MCF 10A (cell line): ENCODE data around the gene EXOSC10. TPM values are rescaled to one million over a fixed set of nuclear protein-coding genes. Genes with fewer than 3 reads are reported as not detected.
"Not testable (repeated sequence)": the region's sequence is repeated elsewhere in the genome, so short reads cannot be mapped to it uniquely, and the experiment has no call there.

Experiments used
- BruUV-seq: library from RNA; stranded (reverse); fragments of 400-500 nt; replicated peaks from 2 replicates; lab custom pipeline; 2021; lab: Mats Ljungman, UMichigan
- CTCF ChIA-PET: fragments of 300-600 bp; sonication (Branson Sonifier 250); formaldehyde crosslinking; extraction: SDS; loops from one replicate; lab custom pipeline; 2021; ENCODE audit warnings: antibody characterized with exemption, inconsistent platforms; lab: Yijun Ruan, JAX
- POLR2A ChIA-PET: fragments of 300-600, 350-650 bp; sonication (Branson Sonifier 250); formaldehyde crosslinking; extraction: SDS; loops from one replicate; lab custom pipeline; 2020; ENCODE audit warnings: antibody characterized with exemption, inconsistent platforms; lab: Yijun Ruan, JAX
- DNase-seq: peaks from one replicate; pipeline ENCODE4 v3.0.0-alpha.2; 2018; ENCODE audit not compliant: unreplicated experiment
- H3K27ac Mint-ChIP-seq: one replicate; pipeline ENCODE4 v1.8.0; 2022; ENCODE audit warnings: mild to moderate bottlenecking, low read depth, mixed read lengths; ENCODE audit not compliant: unreplicated experiment
- H3K27me3 Mint-ChIP-seq: one replicate; pipeline ENCODE4 v1.8.0; 2022; ENCODE audit warnings: mixed read lengths; ENCODE audit not compliant: insufficient read depth, unreplicated experiment
- H3K36me3 Mint-ChIP-seq: one replicate; pipeline ENCODE4 v1.8.0; 2022; ENCODE audit warnings: mild to moderate bottlenecking, moderate library complexity, mixed read lengths; ENCODE audit not compliant: insufficient read depth, unreplicated experiment
- H3K4me1 Mint-ChIP-seq: one replicate; pipeline ENCODE4 v1.8.0; 2022; ENCODE audit warnings: mixed read lengths; ENCODE audit not compliant: insufficient read depth, unreplicated experiment
- H3K4me3 Mint-ChIP-seq: one replicate; pipeline ENCODE4 v1.8.0; 2022; ENCODE audit warnings: mild to moderate bottlenecking, moderate library complexity, mixed read lengths; ENCODE audit not compliant: unreplicated experiment
- H3K9me3 Mint-ChIP-seq: one replicate; pipeline ENCODE4 v1.8.0; 2022; ENCODE audit warnings: mixed read lengths; ENCODE audit not compliant: unreplicated experiment
- CTCF ChIP-seq: fragments of 200-600 bp; IDR thresholded peaks from one replicate; pipeline ENCODE4 v1.8.0; 2022; ENCODE audit warnings: antibody characterized with exemption, mild to moderate bottlenecking; ENCODE audit not compliant: unreplicated experiment
- intact Hi-C: fragments of 100-400 bp; cut with micrococcal nuclease; formaldehyde crosslinking; loops from 2 replicates; pipeline ENCODE4 v1.14.1; 2022
- total RNA-seq: library from RNA; stranded (reverse); gene quantifications from 2 replicates; pipeline ENCODE4 v1.2.3, GENCODE V29; 2022

The EXOSC10 gene
- total RNA-seq, 1 experiment from 2014 or later, result 65.1 TPM

- POLR2A ChIA-PET, result interaction anchor here (0.6 kb wide), 1 partner anchor 97 kb away, joined by 3 read pairs; no protein-coding TSS in a partner anchor
- intact Hi-C loops, result no loop called here
- no TSS peak for BruUV-seq
- Mint-ChIP-seq H3K4me3 (peak overlapping the region; percentile 15), H3K36me3 (peaks cover 39% of the 10 kb centered on the region), H3K4me1 (peaks cover 7% of the 10 kb centered on the region), H3K27me3 (no peaks in the 10 kb centered on the region), H3K9me3 (no peaks in the 10 kb centered on the region), H3K27ac (no peak overlapping the region)
- no peak for TF ChIP-seq CTCF
- no peak for DNase-seq
- CTCF ChIA-PET, result interaction anchor here (0.7 kb wide), 1 partner anchor 34 kb away, joined by 6 read pairs; no protein-coding TSS in a partner anchor
These were observed 1.7 kb upstream of the EXOSC10 start for GRCh38 chr1:11101347-11101746.

GRCh38 chr1:11100806-11101205 is 1.1 kb upstream of the EXOSC10 start:
- intact Hi-C loops, H3K9me3 Mint-ChIP-seq, H3K27me3 Mint-ChIP-seq, H3K4me1 Mint-ChIP-seq, H3K4me3 Mint-ChIP-seq, BruUV-seq, DNase-seq, H3K27ac Mint-ChIP-seq: not testable (repeated sequence)
- CTCF ChIA-PET, result interaction anchor here (0.6 to 0.7 kb wide), 2 partner anchors 22 to 34 kb away, joined by 3 to 6 read pairs; no protein-coding TSS in a partner anchor
- H3K36me3 Mint-ChIP-seq, result peaks cover 39% of the 10 kb centered on the region
- POLR2A ChIA-PET, result interaction anchor here (2.0 kb wide), 1 partner anchor 12 kb away, joined by 9 read pairs; no protein-coding TSS in a partner anchor

GRCh38 chr1:11100149-11100493 is 452 bp upstream of the EXOSC10 start:
- TSS peak; percentile 98 for BruUV-seq
- Mint-ChIP-seq H3K27me3 (no peaks in the 10 kb centered on the region), H3K4me3 (peak overlapping the region; percentile 98), H3K4me1 (peaks cover 7% of the 10 kb centered on the region), H3K9me3 (no peaks in the 10 kb centered on the region), H3K36me3 (peaks cover 40% of the 10 kb centered on the region), H3K27ac (peak overlapping the region; percentile 94)
- ChIA-PET POLR2A (interaction anchor here (0.6 to 3.2 kb wide), 16 partner anchors 8 to 636 kb away, joined by 3 to 30 read pairs (median 4); partner anchors contain the start of genes AGTRAP, MTOR and SRM), CTCF (interaction anchor here (0.6 to 3.2 kb wide), 2 partner anchors 22 to 62 kb away, joined by 3 to 10 read pairs; no protein-coding TSS in a partner anchor)
- no peak for TF ChIP-seq CTCF
- DNase-seq, result no peak
- intact Hi-C loops, result no loop called here

- ChIA-PET CTCF (interaction anchor here (0.5 to 3.2 kb wide), 6 partner anchors 8 to 621 kb away, joined by 3 to 10 read pairs (median 4); no protein-coding TSS in a partner anchor), POLR2A (interaction anchor here (0.5 to 3.2 kb wide), 21 partner anchors 8 to 809 kb away, joined by 3 to 30 read pairs (median 5); partner anchors contain the start of genes AGTRAP, CLCN6, MTHFR and MTOR)
- TF ChIP-seq CTCF, result no peak
- peak overlapping the region; percentile 94 for H3K27ac Mint-ChIP-seq
- H3K27me3 Mint-ChIP-seq, result no peaks in the 10 kb centered on the region
- peaks cover 51% of the 10 kb centered on the region for H3K36me3 Mint-ChIP-seq
- intact Hi-C loops, result loop anchor here (2.0 kb wide), 1 partner anchor 60 kb away; no protein-coding TSS in a partner anchor
- H3K4me3 Mint-ChIP-seq, result peak overlapping the region; percentile 98
- DNase-seq, result no peak
- TSS peak; percentile 56 for BruUV-seq
- no peaks in the 10 kb centered on the region for H3K9me3 Mint-ChIP-seq
- peaks cover 7% of the 10 kb centered on the region for H3K4me1 Mint-ChIP-seq
These were observed 749 bp downstream of the EXOSC10 start for GRCh38 chr1:11098931-11099309.

- H3K4me1 Mint-ChIP-seq, intact Hi-C loops, H3K27ac Mint-ChIP-seq, H3K9me3 Mint-ChIP-seq, POLR2A ChIA-PET, CTCF ChIA-PET, H3K27me3 Mint-ChIP-seq, H3K4me3 Mint-ChIP-seq, BruUV-seq, DNase-seq: not testable (repeated sequence)
- peaks cover 67% of the 10 kb centered on the region for H3K36me3 Mint-ChIP-seq
These were observed 15.9 kb downstream of the EXOSC10 start for GRCh38 chr1:11083784-11084183.
